DND-41 (cell line): ENCODE results near the gene AKAP8.

Experiments
- ATAC-seq: fragments of 200-7000 bp; cut with Tn5 transposase; 3 replicates; pipeline ENCODE4 v1.9.1; 2021; ENCODE audit warnings: low read depth; ENCODE audit not compliant: insufficient read depth
- DNase-seq: peaks from one replicate; pipeline ENCODE4 v3.0.0-alpha.2; 2020
- H2AFZ ChIP-seq: 2 replicates; pipeline ENCODE4 v1.6.0; 2012; ENCODE audit warnings: low read depth, low read length
- H3K27ac ChIP-seq: 2 replicates; pipeline ENCODE4 v1.5.1; 2012; ENCODE audit warnings: low read length, inconsistent platforms
- H3K27me3 ChIP-seq: fragments of 200-600 bp; sonication (generic); 2 replicates; pipeline ENCODE4 v1.6.0; 2012; ENCODE audit warnings: low read length, mild to moderate bottlenecking, inconsistent platforms; ENCODE audit not compliant: insufficient read depth, poor library complexity
- H3K36me3 ChIP-seq: 2 replicates; pipeline ENCODE4 v1.5.1; 2012; ENCODE audit warnings: low read length, inconsistent platforms; ENCODE audit not compliant: insufficient read depth
- H3K4me1 ChIP-seq: 2 replicates; pipeline ENCODE4 v1.5.1; 2012; ENCODE audit warnings: mild to moderate bottlenecking, low read length; ENCODE audit not compliant: insufficient read depth
- H3K4me2 ChIP-seq: 2 replicates; pipeline ENCODE4 v1.6.0; 2012; ENCODE audit warnings: mild to moderate bottlenecking, moderate library complexity, low read length, inconsistent platforms; ENCODE audit not compliant: insufficient read depth
- H3K4me3 ChIP-seq, 2 experiments: fragments of 200-600 bp in 1 of 2; shearing (Covaris generic) in 1 of 2; 2 replicates each; pipeline ENCODE4 v1.5.1; 2012 to 2016; ENCODE audit warnings: inconsistent platforms in 2 of 2, low read length in 2 of 2, mild to moderate bottlenecking in 2 of 2, low read depth in 1 of 2, moderate library complexity in 1 of 2
- H3K79me2 ChIP-seq: 2 replicates; pipeline ENCODE4 v1.6.0; 2012; ENCODE audit warnings: low read length, inconsistent platforms; ENCODE audit not compliant: insufficient read depth
- H3K9ac ChIP-seq: 2 replicates; pipeline ENCODE4 v1.6.0; 2012; ENCODE audit warnings: low read depth, mild to moderate bottlenecking, inconsistent platforms, low read length, moderate library complexity
- H3K9me3 ChIP-seq: 2 replicates; pipeline ENCODE4 v1.5.1; 2012; ENCODE audit warnings: low read length, moderate library complexity, mild to moderate bottlenecking, inconsistent platforms; ENCODE audit not compliant: insufficient read depth, severe bottlenecking
- H4K20me1 ChIP-seq: 2 replicates; pipeline ENCODE4 v1.6.0; 2012; ENCODE audit warnings: low read length; ENCODE audit not compliant: insufficient read depth
- EZH2 ChIP-seq: IDR thresholded peaks from 3 replicates; pipeline ENCODE4 v1.6.1; 2012; ENCODE audit warnings: borderline replicate concordance, low read depth, mild to moderate bottlenecking, moderate library complexity, low read length, inconsistent platforms; ENCODE audit not compliant: severe bottlenecking
- TF ChIP-seq, protein P1 (sequence below): IDR thresholded peaks from 2 replicates; pipeline ENCODE4 v1.5.1; 2012; ENCODE audit warnings: borderline replicate concordance, low read length, moderate library complexity, mild to moderate bottlenecking; ENCODE audit not compliant: poor library complexity, severe bottlenecking; ENCODE audit errors: extremely low read depth

Gene AKAP8

DNA sequence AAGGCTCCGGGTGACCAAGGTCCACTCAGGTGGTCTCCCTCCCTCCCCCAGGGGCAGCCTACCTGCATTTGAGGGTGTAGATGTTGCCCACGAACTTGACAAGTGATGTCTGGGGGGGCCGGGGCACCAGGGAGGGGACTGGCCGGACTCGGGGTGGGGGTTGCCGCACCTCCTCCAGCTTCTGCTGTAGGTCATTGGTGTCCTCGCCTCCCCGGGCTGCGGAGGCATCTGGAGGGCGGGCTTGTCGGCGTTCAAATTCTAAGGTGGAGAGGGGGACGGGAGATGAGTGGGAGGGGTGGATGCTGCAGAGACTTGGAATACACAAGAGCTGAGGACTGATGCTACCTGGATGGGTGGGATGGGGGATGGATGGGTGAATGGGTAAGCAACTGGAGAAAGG lies 44.5 kb upstream of the AKAP8 start:
- no peaks in the 10 kb centered on the region for H3K27me3 ChIP-seq
- no peak overlapping the region for H3K27ac ChIP-seq
- peaks cover 72% of the 10 kb centered on the region for H3K36me3 ChIP-seq
- DNase-seq (no peak), ATAC-seq (no peak)
- H3K4me2 ChIP-seq = no peak overlapping the region
- peaks cover 16% of the 10 kb centered on the region for H3K4me1 ChIP-seq
- H3K9ac ChIP-seq = no peak overlapping the region
- H3K9me3 ChIP-seq = no peaks in the 10 kb centered on the region
- H3K4me3 ChIP-seq = no peak overlapping the region
- peaks cover 29% of the 10 kb centered on the region for H4K20me1 ChIP-seq
- H3K79me2 ChIP-seq = peaks cover 21% of the 10 kb centered on the region
- TF ChIP-seq, protein P1, sequence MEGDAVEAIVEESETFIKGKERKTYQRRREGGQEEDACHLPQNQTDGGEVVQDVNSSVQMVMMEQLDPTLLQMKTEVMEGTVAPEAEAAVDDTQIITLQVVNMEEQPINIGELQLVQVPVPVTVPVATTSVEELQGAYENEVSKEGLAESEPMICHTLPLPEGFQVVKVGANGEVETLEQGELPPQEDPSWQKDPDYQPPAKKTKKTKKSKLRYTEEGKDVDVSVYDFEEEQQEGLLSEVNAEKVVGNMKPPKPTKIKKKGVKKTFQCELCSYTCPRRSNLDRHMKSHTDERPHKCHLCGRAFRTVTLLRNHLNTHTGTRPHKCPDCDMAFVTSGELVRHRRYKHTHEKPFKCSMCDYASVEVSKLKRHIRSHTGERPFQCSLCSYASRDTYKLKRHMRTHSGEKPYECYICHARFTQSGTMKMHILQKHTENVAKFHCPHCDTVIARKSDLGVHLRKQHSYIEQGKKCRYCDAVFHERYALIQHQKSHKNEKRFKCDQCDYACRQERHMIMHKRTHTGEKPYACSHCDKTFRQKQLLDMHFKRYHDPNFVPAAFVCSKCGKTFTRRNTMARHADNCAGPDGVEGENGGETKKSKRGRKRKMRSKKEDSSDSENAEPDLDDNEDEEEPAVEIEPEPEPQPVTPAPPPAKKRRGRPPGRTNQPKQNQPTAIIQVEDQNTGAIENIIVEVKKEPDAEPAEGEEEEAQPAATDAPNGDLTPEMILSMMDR = no peak
- no peak for TF ChIP-seq EZH2
- H2AFZ ChIP-seq = no peak overlapping the region

DNA sequence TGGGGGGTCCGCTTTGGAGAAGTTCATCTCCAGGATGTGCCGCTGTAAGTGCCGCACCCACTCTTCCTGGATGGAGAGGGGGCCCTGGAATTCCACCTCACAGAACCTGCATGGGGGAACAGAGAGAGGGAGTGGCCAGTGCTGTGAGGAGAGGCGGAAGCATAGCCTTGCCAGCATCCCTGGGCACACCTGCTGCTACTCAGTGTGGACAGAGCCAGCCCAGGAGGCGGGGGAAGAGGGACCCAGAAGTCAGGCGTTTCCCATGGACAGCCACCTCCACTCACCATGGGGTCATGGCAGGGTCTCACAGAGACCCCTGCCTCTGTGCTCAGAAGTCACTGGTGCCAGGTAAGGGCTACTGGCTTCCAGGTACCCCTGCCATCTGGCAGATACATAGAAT lies 43.5 kb upstream of the AKAP8 start:
- no peaks in the 10 kb centered on the region for H3K27me3 ChIP-seq
- peaks cover 18% of the 10 kb centered on the region for H3K79me2 ChIP-seq
- H3K4me3 ChIP-seq = no peak overlapping the region
- no peak overlapping the region for H2AFZ ChIP-seq
- no peak overlapping the region for H3K27ac ChIP-seq
- H3K4me1 ChIP-seq = peaks cover 13% of the 10 kb centered on the region
- no peak overlapping the region for H3K9ac ChIP-seq
- TF ChIP-seq, protein P1 = no peak
- no peak for TF ChIP-seq EZH2
- ATAC-seq = no peak
- H3K9me3 ChIP-seq = no peaks in the 10 kb centered on the region
- H3K36me3 ChIP-seq = peaks cover 62% of the 10 kb centered on the region
- H3K4me2 ChIP-seq = no peak overlapping the region
- DNase-seq = no peak
- H4K20me1 ChIP-seq = peaks cover 19% of the 10 kb centered on the region

DNA sequence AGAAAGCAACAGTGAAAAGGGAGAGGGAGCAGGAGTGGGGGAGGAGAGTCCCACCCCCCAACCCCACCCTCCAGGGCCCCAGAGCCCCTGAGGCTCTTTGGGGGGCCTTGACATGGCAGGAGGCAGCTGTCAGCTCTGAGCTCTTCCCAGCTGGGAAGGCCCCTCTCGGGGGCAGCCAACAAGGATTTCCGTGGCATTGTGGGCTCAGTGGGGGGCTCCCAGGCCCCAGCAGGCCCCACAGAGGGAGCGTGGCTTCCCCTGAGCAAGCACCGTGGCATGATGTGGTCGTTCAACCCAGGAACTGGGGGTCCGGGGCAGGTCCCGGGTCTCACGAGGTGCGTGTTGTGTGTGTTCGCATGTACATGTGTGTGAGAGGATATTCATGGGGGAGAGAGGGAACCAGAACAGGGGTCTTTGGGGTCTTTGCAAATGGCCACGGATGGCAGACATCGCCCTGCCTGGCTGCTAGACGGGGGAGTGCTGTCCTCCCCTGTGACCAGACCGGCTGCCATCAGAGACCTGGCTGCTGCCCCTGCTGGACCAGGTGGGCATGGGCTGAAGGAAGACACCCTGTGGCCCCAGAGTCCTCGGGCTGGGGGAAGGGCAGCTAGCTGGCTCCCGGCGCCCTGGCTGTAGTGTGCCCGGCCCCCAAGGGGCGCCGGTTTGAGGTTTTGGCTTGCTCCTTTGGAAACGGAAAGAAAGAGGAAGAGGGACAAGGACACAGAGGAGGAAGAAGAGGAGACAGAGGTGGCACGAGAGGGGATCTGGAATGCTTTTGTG lies 42.9 kb upstream of the AKAP8 start:
- no peak overlapping the region for H3K4me2 ChIP-seq
- H4K20me1 ChIP-seq = peaks cover 22% of the 10 kb centered on the region
- H3K9ac ChIP-seq = no peak overlapping the region
- peaks cover 18% of the 10 kb centered on the region for H3K79me2 ChIP-seq
- DNase-seq = no peak
- TF ChIP-seq, protein P1 = no peak
- no peak for TF ChIP-seq EZH2
- no peak overlapping the region for H2AFZ ChIP-seq
- peaks cover 56% of the 10 kb centered on the region for H3K36me3 ChIP-seq
- H3K27me3 ChIP-seq = no peaks in the 10 kb centered on the region
- H3K9me3 ChIP-seq = no peaks in the 10 kb centered on the region
- H3K4me1 ChIP-seq = peaks cover 20% of the 10 kb centered on the region
- no peak overlapping the region for H3K4me3 ChIP-seq
- H3K27ac ChIP-seq = no peak overlapping the region
- ATAC-seq = no peak

DNA sequence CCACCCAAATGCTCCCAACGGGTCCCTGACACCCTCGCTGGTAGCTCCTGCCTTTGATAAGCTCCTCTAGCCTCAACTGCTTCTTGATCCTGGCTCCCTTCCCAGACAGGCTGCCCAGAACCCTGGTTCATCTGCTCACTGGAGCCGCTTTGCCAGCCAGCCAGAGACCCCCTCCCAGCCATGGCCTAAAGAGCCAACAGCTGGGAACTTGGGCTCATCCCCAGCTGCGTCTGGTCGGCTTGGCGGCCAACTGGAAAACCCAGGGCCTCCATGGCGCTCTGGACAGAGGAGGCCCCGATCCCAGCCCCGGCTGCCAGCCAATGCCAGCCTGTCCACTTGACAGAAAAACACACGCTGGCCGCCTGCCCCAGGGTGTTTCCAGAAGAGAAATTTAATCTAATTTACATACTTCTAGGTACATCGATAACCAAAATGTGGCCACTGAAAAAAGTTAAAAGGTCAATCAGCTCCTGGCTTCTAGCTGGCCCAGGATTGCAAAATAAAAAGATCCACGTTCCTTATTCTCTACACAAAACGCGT lies 42.2 kb upstream of the AKAP8 start:
- ATAC-seq (no peak), DNase-seq (no peak)
- Histone ChIP-seq H3K27ac (no peak overlapping the region), H3K9me3 (no peaks in the 10 kb centered on the region), H3K4me3 (no peak overlapping the region), H3K36me3 (peaks cover 49% of the 10 kb centered on the region), H3K4me2 (no peak overlapping the region), H2AFZ (no peak overlapping the region), H3K79me2 (peaks cover 23% of the 10 kb centered on the region), H3K9ac (no peak overlapping the region), H3K27me3 (no peaks in the 10 kb centered on the region), H3K4me1 (peaks cover 27% of the 10 kb centered on the region), H4K20me1 (peaks cover 21% of the 10 kb centered on the region)
- no peak for TF ChIP-seq EZH2
- TF ChIP-seq, protein P1 = no peak
